GM18870 (cell line): ENCODE data around the gene SEPTIN6.
A peak's percentile ranks its signal among the peaks of the same experiment; 100 is the strongest.

ENCODE experiments used
- ATAC-seq: cut with Tn5 transposase; IDR thresholded peaks from one replicate; pipeline ENCODE4 v1.9.1; 2021; ENCODE audit warnings: moderate library complexity; ENCODE audit not compliant: unreplicated experiment

Gene SEPTIN6

GRCh38 chrX:119693040-119693995, at the start of gene SEPTIN6:
SEPTIN6 (minus strand) TSS chrX:119693168; CDS start chrX:119693105, 63 bp downstream.
- peak; percentile 39 for ATAC-seq

DNA sequence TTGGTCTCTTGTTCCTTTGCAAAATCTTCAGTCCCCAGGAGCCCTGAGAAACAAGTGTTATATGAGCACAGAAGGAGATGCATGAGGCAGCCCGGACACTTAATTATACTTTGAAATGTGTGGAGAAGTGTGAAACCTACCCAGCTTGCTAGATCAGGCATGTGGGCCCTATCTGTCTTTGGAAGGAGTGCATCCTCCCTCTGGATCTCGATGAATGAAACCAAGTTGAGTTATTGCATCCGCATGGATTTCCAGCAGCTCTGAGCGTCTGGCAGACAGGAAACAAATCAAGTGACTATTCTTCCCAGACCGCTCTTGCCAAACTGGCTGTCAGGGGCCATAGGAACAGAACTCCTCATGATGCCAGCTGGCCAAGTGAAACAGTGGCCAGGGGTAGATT, 45.8 kb upstream of the SEPTIN6 start:
- ATAC-seq = no peak

DNA sequence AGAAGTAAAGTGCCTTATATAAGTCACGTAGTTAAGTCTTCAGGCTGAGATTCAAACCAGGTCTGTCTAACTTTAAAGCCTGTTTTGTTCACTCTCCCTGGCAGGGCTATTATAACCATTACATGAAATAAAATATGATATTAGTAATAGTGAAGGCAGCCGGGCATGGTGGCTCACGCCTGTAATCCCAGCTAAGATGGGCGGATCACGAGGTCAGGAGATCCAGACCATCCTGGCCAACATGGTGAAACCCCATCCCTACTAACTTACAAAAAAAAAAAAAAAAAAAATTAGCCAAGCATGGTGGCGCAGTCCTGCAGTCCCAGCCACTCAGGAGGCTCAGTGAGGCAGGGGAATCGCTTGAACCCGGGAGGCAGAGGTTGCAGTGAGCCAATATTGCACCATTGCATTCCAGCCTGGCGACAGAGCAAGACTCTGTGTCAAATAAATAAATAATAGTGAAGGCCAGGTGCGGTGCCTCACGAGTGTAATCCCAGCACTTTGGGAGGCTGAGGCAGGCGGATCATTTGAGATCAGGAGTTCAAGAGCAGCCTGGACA, 43.3 kb upstream of the SEPTIN6 start:
- ATAC-seq = no peak

DNA sequence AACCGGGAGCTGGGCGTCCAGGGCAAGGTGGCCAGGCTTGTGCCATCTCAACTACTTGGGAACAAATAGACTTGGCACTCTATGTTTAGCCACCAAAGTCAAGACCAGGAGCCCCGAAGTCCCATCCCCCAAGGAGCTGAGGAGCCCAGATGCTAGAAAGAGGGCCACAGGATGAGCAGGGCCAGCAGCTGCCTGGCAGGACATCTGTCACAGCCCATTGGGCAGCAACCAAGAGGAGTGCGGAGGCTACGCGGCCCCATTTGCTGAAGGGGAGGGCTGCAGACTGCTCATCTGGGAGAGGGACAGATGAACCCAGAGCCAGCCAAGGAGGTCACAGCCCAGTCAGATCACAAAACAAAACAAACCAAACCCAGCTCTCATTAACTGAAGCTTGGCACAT, 42.5 kb upstream of the SEPTIN6 start:
- no peak for ATAC-seq

DNA sequence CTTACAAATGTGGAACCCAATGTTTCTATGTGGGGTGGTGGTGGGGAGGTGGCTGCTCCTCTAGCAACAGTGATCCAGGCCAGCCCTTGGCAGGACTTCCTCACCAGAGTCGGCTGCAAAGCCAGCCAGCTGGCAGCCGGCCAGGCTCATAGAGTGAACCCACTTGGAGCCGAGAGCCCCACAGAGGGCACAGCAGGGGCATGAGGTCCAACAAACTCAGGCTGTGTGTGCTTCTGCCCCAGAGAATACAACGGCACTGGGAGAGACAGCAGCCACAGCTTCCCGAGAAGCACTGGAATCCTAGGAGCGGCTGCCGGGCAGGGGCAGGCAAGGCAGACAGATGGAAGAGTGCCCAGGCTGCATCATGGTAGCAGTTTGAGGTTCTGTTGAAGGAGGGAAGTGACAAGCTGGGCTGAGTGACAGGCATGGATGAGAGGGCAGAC, 42.0 kb upstream of the SEPTIN6 start:
- no peak for ATAC-seq

DNA sequence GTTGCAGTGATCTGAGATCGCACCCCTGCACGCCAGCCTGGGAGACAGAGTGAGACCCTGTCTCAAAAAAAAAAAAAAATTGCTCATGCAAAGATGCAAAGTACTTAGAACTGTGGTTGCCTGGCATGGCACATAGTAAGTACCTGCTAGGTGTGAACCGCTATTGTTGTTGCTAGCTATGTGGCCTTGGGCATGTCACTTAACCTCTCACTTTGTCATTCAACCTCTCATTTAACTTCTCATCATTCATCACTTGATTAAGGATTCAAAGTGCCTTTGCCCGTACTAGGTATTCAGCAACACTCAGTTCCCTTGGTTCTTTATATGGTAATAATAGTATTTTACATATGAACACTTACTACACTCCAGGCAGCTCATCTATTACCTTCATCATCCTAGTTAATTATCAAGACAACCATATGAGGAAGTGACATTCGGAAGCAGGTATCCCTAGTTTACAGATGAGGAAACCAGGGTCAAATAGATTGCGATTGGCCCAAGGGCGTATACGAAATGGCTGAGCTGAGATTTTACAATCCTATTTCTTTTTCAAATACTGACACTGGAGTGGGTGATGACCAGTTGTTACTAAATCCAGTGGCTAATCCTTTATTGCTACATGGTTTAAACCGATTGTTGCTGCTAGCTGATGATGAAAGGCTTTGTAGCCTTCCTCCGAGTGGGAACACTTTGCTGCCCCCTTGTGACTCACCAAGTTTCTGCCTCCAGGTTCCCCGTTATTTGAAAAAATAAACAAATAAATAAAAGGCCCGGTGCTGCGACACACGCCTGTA, 36.6 kb upstream of the SEPTIN6 start:
- no peak for ATAC-seq

GRCh38 chrX:119728487-119728886, 35.5 kb upstream of the SEPTIN6 start:
- ATAC-seq = no peak

GRCh38 chrX:119726900-119727555, 34.1 kb upstream of the SEPTIN6 start:
- ATAC-seq = no peak

DNA sequence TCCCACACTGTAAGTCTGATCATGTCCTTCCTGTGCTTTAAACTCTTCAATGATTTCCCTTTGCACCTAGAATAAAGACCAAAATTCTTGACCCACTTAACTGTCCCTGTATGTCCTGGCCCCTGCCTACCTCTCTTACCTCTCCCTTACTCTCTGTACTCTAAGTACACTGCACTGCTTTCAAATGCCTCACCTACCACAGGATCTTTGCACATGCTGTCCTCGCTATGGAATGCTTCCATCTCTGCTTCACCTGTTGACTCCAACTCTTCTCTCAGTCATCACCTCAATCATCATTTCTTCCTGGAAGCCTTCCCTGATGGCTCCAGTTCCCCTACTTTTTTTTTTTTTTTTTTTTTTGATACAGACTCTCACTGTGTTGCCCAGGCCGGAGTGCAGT, 29.0 kb upstream of the SEPTIN6 start:
- ATAC-seq = no peak

GRCh38 chrX:119721487-119721886, 28.5 kb upstream of the SEPTIN6 start:
- ATAC-seq = no peak

DNA sequence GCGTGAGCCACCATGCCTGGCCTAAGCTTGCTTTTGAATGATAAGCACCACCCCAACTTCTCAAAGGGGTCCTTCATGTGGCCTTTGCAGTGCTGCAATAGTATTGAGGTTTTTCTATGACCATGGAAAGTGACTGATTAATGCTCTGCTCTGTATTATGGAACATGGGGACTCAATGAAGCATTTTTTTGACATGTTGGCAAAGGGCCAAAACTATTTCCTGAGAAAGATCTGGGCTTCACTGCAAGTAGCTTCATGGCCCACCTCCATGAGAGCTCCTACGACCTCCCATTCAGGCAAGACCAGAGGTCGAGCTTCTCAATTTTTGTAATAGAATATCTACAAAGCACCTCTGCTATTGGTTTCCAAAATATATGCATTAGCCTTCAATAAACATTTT, 16.7 kb upstream of the SEPTIN6 start:
- ATAC-seq = no peak

DNA sequence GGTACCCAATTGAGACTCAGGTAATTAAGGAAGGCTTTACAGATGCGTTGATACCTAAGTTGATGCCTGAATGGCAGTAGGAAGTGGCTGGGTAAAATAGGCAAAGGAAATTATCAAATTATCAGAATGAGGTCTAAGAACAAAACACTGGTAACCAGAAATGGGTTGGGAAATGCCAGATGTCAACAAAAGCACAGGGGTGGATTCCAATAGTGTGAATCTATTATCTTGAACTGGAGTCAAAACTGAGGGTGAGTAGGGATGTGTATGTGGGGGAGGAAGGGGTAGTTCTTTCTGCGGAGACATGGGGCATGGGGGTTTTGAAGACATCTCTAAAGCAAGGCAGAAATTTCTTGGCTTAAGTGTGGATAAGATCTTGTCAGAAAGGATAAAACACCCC, 16.0 kb upstream of the SEPTIN6 start:
- no peak for ATAC-seq

DNA sequence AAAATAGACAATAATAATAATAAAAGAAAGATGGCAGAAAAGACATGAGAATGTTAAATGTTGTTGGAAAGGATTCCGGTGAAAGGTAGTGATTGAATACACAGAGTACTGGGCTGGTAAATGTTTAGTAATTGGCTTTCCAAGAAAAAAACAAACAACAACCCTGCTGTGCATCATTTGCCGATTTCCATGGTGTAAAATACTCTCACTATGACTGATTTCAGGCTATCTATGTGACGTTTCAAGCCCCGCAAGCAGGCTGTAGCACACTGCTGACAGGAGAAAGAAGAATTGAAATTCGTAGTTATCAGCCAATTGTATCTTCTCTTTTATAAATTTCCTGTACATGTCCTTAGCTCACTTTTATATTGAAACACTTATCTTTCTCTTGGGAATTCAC, 13.6 kb upstream of the SEPTIN6 start:
- ATAC-seq = peak; percentile 58

GRCh38 chrX:119698845-119699244, 5.9 kb upstream of the SEPTIN6 start:
- no peak for ATAC-seq

DNA sequence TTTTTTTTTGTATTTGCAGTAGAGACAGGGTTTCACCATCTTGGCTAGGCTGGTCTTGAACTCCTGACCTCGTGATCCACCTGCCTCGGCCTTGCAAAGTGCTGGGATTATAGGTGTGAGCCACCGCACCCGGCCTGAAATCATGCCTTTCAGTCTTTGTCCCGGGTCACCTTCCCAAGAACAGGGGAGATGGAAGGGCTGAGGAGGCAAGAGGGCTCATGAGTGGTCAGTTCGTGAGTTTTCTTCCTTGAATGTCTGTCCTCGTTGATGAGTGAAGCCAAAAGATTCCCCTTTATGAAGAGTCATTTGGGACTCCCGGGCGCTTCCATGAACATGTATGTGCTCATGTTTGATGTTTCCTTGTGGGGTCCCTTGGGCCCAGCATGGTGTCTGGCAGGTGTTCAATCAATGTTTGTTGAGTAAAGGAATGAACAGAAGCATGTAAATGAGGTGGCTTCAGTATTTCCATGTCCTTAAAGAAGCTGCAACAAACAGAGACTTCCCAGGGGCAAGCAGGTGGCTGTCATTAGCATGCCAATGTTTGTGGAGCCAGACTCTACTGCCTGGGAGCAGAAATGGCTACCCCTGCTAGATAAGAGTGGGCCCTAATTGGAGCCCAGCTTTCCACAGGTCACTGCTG, 3.4 kb upstream of the SEPTIN6 start:
- ATAC-seq = no peak

DNA sequence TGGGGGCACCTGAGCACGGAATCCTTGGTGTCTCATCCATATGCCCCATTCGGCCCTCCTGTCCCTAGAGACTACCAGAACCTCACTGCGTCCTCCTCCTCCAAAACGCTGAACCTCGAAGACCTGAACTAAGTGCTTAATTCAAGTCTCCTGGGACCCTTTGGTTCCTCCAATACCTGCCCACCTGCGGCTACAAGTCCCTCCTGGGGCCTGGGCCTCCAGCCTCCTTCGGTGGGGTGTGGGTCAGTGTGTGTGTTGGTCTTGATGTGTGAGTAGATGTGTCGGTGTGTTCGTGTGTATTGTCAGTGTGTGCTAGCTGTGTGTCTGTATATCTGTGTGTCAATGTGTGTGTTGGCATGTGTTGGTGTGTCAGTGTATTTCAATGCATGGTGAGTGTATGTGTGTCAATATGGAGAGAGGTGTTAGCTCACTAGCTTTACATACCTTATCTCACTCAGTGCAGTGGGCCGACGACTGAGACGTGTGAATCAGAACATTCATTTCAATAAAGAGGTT, 2.6 kb upstream of the SEPTIN6 start:
- ATAC-seq = no peak

GRCh38 chrX:119694601-119695534, 1.9 kb upstream of the SEPTIN6 start:
- ATAC-seq = no peak

DNA sequence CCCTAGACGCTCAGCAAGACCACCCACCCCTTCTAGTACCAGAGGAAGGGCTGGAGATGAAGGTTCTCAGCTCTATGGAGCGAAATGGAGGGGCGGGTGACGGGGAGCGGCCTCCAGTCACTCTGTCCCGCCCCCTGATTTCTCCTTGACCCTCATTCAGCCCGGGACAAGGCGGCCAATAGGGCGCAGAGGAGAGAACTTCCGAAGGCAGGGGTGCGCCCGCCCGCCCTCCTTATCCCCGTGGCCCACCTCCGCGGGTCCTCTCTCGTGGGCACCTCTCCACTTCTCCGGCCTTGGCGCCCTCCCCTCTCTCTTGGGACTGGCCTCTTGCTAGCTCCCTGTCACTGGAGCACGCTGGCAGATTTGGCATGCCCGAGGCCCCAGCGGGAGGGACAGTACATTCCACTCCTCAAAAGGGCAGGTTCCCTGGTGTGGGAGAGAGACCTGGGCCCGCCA, 1.1 kb upstream of the SEPTIN6 start:
- no peak for ATAC-seq
